Activated CD8-positive, alpha-beta T cell treated with anti-CD3 and anti-CD28 coated beads, Interleukin-2, amount 10 ng/mL, durations not matched to agents 7 days and 5 days (primary cell): ENCODE measurements around the gene SIGLEC11. TPM values are rescaled to one million over a fixed set of nuclear protein-coding genes. Genes with fewer than 3 reads are reported as not detected.
"Not testable (repeated sequence)": the region's sequence is repeated elsewhere in the genome, so short reads cannot be mapped to it uniquely, and the experiment has no call there.

ENCODE experiments used
- ATAC-seq: fragments of 150-1000 bp; cut with Tn5 transposase; one replicate; pipeline ENCODE4 v1.10.0; 2021; ENCODE audit warnings: moderate library complexity
- CTCF ChIA-PET: fragments of 350-600 bp; sonication (Branson Sonifier 250); formaldehyde crosslinking; loops from one replicate; lab custom pipeline; 2021; ENCODE audit warnings: antibody characterized with exemption; lab: Charles Lee
- POLR2A ChIA-PET: fragments of 350-600 bp; sonication (Branson Sonifier 250); formaldehyde crosslinking; loops from one replicate; lab custom pipeline; 2021; ENCODE audit warnings: antibody characterized with exemption; lab: Charles Lee
- DNase-seq: peaks from one replicate; pipeline ENCODE4 v3.0.0-alpha.2; 2020
- H3K27ac Mint-ChIP-seq: one replicate; pipeline ENCODE4 v1.8.0; 2021; ENCODE audit warnings: mild to moderate bottlenecking, mixed read lengths
- H3K27me3 Mint-ChIP-seq: one replicate; pipeline ENCODE4 v1.8.0; 2021; ENCODE audit warnings: low read depth, mixed read lengths
- H3K36me3 Mint-ChIP-seq: one replicate; pipeline ENCODE4 v1.8.0; 2021; ENCODE audit warnings: low read depth, mixed read lengths
- H3K4me1 Mint-ChIP-seq: one replicate; pipeline ENCODE4 v1.8.0; 2021; ENCODE audit warnings: low read depth, mixed read lengths
- H3K4me3 Mint-ChIP-seq: one replicate; pipeline ENCODE4 v1.8.0; 2021; ENCODE audit warnings: mild to moderate bottlenecking, mixed read lengths
- H3K9me3 Mint-ChIP-seq: one replicate; pipeline ENCODE4 v1.8.0; 2022; ENCODE audit warnings: mixed read lengths; ENCODE audit not compliant: insufficient read depth
- total RNA-seq, 2 experiments: library from RNA; stranded (reverse); gene quantifications; one replicate each; pipeline ENCODE4 v1.2.3, GENCODE V29; 2021

Gene SIGLEC11
- total RNA-seq, 2 experiments from 2014 or later, result not detected

DNA sequence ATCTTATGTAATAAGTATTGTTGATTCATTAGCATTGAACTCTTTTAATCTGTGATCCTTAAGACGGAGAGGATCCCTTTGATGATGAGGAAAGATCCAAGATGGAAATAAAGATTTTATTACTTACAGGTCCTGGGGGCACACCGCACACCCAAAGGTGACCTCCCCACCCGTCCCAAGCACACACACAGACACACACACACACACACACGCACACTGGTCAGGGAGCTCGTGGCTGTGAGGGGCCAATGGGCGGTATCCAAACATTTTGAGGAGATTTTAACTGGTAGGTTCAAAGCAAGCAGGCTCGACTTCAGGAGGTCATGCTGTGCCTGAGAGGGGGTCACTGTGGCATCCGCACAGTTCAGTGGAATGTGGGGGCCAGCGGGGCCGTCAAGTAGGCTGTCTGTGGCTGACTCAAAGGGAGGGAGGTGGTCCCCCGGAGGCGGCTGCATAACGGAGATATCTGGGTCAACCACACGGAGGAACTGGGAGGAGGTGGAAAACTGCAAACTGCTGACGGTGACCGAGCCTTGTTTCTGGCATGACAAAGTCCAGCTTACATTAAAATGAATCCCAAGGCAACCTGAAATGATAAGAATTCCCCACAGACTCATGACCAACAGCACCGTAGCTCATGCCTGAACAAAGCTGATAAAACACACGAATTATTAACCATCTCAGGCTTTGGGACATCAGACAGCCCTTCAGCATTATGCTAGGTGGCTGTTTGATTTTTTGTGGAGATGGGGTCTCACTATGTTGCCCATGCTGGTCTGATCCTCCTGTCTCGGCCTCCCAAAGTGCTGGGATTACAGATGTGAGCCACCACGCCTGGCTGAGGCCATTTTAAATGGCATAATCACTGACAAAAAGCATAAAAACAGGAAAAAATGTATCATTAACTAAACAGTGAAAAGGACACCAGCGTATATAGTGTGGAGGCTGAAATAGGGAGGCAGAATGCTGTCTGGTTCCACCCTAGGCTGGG, 20.9 kb upstream of the SIGLEC11 start:
- Mint-ChIP-seq H3K4me3 (no peak overlapping the region), H3K27ac (no peak overlapping the region), H3K9me3 (no peaks in the 10 kb centered on the region), H3K27me3 (no peaks in the 10 kb centered on the region), H3K4me1 (no peaks in the 10 kb centered on the region), H3K36me3 (peaks cover 14% of the 10 kb centered on the region)
- no peak for ATAC-seq
- no peak for DNase-seq
- POLR2A ChIA-PET, result interaction anchor here (0.6 kb wide), 1 partner anchor 19 kb away, joined by 3 read pairs; no protein-coding TSS in a partner anchor
- CTCF ChIA-PET, result interaction anchor here (1.3 to 2.7 kb wide), 3 partner anchors 11 to 53 kb away, joined by 3 to 9 read pairs (median 3); partner anchors contain the start of gene ATF5

DNA sequence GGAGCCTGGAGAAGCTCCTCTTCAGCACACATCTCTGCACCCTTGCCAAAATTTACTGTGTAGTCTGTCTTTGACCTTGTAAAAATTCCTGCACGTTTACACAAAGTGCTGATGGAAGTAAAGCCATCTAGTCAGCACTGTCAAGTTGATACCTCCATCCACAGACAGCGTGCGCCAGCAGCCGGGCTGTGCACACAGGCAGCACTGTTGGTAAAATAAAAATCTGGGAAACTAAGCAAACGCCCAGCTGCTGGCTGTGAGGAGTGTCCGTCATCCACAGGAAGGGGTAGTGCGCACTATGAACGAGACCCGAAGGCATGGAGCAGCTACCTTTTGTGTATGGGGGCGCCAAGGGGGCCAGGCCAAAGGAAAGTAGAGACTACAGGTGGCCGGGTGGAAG, 17.4 kb upstream of the SIGLEC11 start:
- DNase-seq (no peak), ATAC-seq (no peak)
- ChIA-PET CTCF (no interaction called here), POLR2A (interaction anchor here (0.6 to 1.1 kb wide), 2 partner anchors 39 to 49 kb away, joined by 3 to 4 read pairs; partner anchors contain the start of genes ATF5 and NUP62)
- H3K27me3 Mint-ChIP-seq, result no peaks in the 10 kb centered on the region
- H3K4me1 Mint-ChIP-seq, result no peaks in the 10 kb centered on the region
- H3K36me3 Mint-ChIP-seq, result peaks cover 7% of the 10 kb centered on the region
- no peak overlapping the region for H3K4me3 Mint-ChIP-seq
- H3K9me3 Mint-ChIP-seq, result no peaks in the 10 kb centered on the region
- H3K27ac Mint-ChIP-seq, result no peak overlapping the region

DNA sequence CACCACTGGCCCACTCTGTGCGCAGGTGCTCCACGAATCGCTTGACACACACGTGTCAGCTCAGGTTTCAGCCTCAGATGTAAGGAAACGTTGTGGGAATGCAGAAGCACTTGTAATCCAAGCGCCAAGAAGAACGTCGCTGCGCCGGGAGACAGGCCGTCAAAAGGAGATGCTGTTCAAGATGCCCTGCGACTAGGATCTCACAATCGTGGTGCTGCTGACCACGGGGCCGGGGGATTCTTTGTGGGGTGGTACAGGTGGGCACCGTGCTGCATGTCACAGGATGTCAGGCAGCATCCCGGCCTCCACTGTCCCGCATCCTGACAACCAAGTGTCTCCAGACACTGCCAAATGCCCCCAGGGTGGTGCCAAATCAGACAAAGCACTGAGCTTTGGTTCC, 16.9 kb upstream of the SIGLEC11 start:
- ChIA-PET POLR2A (interaction anchor here (0.6 to 1.1 kb wide), 2 partner anchors 38 to 49 kb away, joined by 3 to 4 read pairs; partner anchors contain the start of genes ATF5 and NUP62), CTCF (no interaction called here)
- ATAC-seq (no peak), DNase-seq (no peak)
- Mint-ChIP-seq H3K27me3 (no peaks in the 10 kb centered on the region), H3K27ac (no peak overlapping the region), H3K4me3 (no peak overlapping the region), H3K4me1 (no peaks in the 10 kb centered on the region), H3K36me3 (peaks cover 7% of the 10 kb centered on the region), H3K9me3 (no peaks in the 10 kb centered on the region)

DNA sequence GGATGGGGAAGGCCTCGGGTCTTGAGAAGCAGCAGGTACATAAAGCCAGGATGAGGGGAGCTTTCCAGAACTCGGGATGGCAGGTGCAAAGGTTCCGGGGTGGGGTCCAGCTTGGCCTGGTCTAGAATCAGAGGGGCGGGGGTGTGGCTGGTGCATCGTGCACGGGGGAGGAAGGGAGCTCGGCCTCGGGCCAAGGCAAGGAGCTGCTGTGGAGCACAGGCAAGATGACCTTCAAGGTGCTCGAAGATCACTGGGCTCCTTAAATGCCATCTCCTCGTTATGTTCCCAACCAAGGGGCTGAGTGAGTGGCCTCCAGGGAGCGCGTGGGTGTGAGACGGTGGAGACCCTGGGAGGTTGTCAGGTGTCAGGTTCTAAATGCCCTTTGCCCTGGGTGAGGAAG, 16.1 kb upstream of the SIGLEC11 start:
- Mint-ChIP-seq H3K27ac (no peak overlapping the region), H3K27me3 (no peaks in the 10 kb centered on the region), H3K4me1 (no peaks in the 10 kb centered on the region), H3K9me3 (no peaks in the 10 kb centered on the region), H3K4me3 (no peak overlapping the region), H3K36me3 (peaks cover 7% of the 10 kb centered on the region)
- POLR2A ChIA-PET, result no interaction called here
- CTCF ChIA-PET, result no interaction called here
- no peak for ATAC-seq
- DNase-seq, result no peak

DNA sequence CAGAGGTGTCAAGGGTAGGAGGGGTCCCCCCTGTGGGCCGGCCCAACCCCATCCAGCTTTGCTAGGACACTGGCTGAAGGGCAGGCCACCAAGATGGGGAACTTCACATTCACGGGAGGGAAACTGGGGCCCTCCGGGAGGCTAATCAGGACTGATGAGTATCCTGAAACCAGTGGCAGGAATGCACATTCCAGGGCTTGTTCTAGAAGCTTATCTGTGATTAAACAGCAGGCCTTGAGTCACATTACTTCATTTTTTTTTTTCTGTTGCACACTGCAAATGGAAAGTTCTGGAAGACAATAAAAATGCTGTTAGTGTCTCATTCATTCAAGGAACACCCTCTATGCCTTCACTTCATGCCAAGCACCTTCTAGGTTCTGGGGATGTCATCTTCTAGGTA, 15.5 kb upstream of the SIGLEC11 start:
- Mint-ChIP-seq H3K36me3 (peaks cover 4% of the 10 kb centered on the region), H3K9me3 (no peaks in the 10 kb centered on the region), H3K4me1 (no peaks in the 10 kb centered on the region), H3K4me3 (no peak overlapping the region), H3K27me3 (no peaks in the 10 kb centered on the region), H3K27ac (no peak overlapping the region)
- ATAC-seq (no peak), DNase-seq (no peak)
- ChIA-PET CTCF (no interaction called here), POLR2A (interaction anchor here (0.8 kb wide), 1 partner anchor 86 kb away, joined by 3 read pairs; no protein-coding TSS in a partner anchor)

DNA sequence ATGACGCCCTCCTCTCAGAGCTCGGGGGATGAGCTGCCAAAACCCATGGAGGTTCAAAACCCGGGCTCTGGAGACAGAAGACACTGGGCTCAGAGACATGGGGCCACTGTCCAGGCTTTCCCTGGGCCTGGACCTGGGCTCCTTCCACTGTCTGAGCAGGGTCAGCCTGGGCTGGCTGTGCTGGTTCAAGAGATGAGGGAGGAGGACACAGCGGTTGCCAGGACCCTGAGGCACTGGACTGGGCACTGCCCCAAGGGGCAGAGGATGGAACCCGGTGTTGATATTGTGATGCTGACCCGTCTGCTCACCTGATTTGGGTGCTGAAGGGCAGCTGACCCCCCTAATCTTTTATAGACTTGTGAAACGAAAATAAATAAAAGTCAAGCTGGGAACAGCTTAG, 14.1 kb upstream of the SIGLEC11 start:
- Mint-ChIP-seq H3K27me3 (no peaks in the 10 kb centered on the region), H3K4me3 (no peak overlapping the region)
- CTCF ChIA-PET, result interaction anchor here (1.1 kb wide), 1 partner anchor 24 kb away, joined by 4 read pairs; no protein-coding TSS in a partner anchor

DNA sequence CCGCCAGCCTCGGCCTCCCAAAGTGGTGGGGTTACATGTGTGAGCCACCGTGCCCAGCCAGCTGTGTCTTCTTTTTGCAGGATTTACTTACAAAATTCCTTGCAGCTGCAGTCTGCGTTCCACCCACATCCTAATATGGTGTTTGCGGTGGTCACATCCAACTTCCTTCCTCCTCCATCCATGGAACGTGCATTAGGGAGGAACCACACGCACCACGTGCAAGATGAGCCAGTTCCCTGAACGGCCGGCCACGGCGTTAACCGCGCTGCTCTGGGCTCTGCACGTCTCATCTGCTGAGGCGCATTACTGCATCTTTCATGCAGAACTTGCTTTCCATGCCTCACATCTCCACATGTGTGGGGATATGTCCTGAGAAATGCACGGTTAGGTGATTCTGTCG, 13.0 kb upstream of the SIGLEC11 start:
- H3K27ac Mint-ChIP-seq, result no peak overlapping the region
- ChIA-PET POLR2A (no interaction called here), CTCF (no interaction called here)
- no peaks in the 10 kb centered on the region for H3K9me3 Mint-ChIP-seq
- ATAC-seq (no peak), DNase-seq (no peak)
- peaks cover 4% of the 10 kb centered on the region for H3K36me3 Mint-ChIP-seq
- H3K4me3 Mint-ChIP-seq, result no peak overlapping the region
- H3K4me1 Mint-ChIP-seq, result no peaks in the 10 kb centered on the region
- peaks cover 2% of the 10 kb centered on the region for H3K27me3 Mint-ChIP-seq

More for the DNA sequence above, 14.1 kb upstream of the SIGLEC11 start:
- no peaks in the 10 kb centered on the region for H3K9me3 Mint-ChIP-seq
- DNase-seq (no peak), ATAC-seq (no peak)
- POLR2A ChIA-PET, result no interaction called here
- H3K27ac Mint-ChIP-seq, result no peak overlapping the region
- peaks cover 4% of the 10 kb centered on the region for H3K36me3 Mint-ChIP-seq
- no peaks in the 10 kb centered on the region for H3K4me1 Mint-ChIP-seq

DNA sequence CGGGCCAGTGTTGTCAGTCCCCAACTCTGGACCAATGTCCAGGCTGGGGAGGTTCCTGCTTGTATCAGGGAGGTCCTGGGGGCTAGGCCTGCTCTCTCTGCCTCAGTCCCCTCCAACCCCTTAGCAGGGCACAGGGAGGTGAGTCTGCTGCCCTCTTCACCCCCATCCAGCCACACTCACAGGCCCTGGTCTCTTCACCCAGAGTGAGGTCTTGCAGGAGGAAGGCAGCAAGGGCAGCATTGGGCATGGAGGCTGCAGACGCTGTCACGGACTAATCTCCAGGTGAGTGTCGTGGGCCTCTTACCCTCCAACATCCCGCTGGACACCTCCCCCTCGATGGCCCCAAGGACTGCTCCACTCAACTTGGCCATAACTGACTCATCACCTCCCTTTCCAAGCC, 11.9 kb upstream of the SIGLEC11 start:
- H3K36me3 Mint-ChIP-seq, result peaks cover 1% of the 10 kb centered on the region
- H3K9me3 Mint-ChIP-seq, result no peaks in the 10 kb centered on the region
- H3K27me3 Mint-ChIP-seq, result peaks cover 4% of the 10 kb centered on the region
- ChIA-PET POLR2A (no interaction called here), CTCF (no interaction called here)
- no peak overlapping the region for H3K4me3 Mint-ChIP-seq
- H3K4me1 Mint-ChIP-seq, result no peaks in the 10 kb centered on the region
- ATAC-seq, result peak; percentile 19
- H3K27ac Mint-ChIP-seq, result no peak overlapping the region
- no peak for DNase-seq

DNA sequence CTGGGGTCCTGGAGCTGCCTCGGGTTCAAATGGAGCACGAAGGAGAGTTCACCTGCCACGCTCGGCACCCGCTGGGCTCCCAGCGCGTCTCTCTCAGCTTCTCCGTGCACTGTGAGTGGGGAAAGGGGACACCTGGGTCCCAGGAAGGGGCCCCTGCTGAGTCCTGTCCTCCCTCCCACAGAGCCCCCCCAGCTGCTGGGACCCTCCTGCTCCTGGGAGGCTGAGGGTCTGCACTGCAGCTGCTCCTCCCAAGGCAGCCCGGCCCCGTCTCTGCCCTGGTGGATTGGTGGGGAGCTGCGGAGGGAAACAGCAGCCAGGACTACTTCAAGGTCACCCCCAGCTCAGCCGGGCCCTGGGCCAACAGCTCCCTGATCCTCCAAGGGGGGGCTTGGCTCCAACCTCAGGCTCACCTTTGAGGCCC, 11.0 kb upstream of the SIGLEC11 start:
- H3K27ac Mint-ChIP-seq, result no peak overlapping the region
- peaks cover 1% of the 10 kb centered on the region for H3K36me3 Mint-ChIP-seq
- H3K4me3 Mint-ChIP-seq, result no peak overlapping the region
- ChIA-PET POLR2A (no interaction called here), CTCF (no interaction called here)
- peaks cover 4% of the 10 kb centered on the region for H3K27me3 Mint-ChIP-seq
- DNase-seq (no peak), ATAC-seq (no peak)
- H3K9me3 Mint-ChIP-seq, result no peaks in the 10 kb centered on the region
- H3K4me1 Mint-ChIP-seq, result no peaks in the 10 kb centered on the region

DNA sequence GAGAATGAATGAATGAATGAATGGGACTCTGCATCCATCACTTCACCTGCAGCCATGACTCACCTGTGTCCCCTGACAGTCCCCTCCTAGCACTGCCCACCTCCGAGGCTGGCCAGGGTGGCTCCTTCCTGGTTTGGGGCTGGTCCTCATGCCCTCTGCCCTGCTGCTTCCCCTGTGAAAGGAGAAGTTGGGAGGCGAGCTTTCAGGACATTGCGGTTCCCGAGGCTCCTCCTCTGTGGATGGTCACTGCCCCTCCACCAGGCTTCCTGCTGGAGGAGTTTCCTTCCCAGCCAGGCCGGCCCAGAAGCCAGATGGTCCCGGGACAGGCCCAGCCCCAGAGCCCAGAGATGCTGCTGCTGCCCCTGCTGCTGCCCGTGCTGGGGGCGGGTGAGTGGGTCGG, 8.4 kb upstream of the SIGLEC11 start:
- H3K27ac Mint-ChIP-seq, H3K4me1 Mint-ChIP-seq, H3K4me3 Mint-ChIP-seq, ATAC-seq, H3K36me3 Mint-ChIP-seq, CTCF ChIA-PET, POLR2A ChIA-PET, DNase-seq, H3K9me3 Mint-ChIP-seq, H3K27me3 Mint-ChIP-seq: not testable (repeated sequence)

DNA sequence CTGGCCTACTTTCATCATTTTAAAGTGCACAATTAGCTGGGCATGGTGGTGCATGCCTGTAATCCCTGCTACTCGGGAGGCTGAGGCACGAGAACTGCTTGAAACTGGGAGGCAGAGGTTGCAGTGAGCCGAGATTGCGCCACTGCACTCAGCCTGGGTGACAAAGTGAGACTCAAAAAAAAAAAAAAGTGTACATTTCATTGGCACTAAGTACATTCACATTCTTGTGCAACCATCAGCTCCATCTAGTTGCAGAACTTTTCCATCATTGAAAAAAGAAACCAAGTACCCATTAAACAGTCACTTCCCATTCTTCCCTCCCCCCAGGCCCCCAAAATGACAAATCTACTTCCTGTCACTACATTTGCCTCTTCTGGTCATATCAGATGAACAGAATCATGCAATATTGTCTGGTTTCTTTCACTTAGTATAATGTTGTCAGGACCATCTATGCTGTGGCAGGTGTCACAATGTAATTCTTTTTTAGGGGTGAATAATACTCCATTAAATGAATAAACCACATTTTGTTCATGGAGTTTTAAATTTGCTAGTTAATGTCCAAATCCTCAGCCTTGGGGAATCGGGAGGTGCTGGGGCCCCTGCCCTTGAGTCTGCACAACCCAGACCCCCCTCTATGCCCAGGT, 7.4 kb upstream of the SIGLEC11 start:
- ChIA-PET CTCF (no interaction called here), POLR2A (no interaction called here)
- Mint-ChIP-seq H3K9me3 (no peaks in the 10 kb centered on the region), H3K27ac (no peak overlapping the region), H3K4me3 (no peak overlapping the region), H3K27me3 (peaks cover 4% of the 10 kb centered on the region), H3K4me1 (peaks cover 5% of the 10 kb centered on the region), H3K36me3 (no peaks in the 10 kb centered on the region)
- DNase-seq, result no peak
- ATAC-seq, result no peak

DNA sequence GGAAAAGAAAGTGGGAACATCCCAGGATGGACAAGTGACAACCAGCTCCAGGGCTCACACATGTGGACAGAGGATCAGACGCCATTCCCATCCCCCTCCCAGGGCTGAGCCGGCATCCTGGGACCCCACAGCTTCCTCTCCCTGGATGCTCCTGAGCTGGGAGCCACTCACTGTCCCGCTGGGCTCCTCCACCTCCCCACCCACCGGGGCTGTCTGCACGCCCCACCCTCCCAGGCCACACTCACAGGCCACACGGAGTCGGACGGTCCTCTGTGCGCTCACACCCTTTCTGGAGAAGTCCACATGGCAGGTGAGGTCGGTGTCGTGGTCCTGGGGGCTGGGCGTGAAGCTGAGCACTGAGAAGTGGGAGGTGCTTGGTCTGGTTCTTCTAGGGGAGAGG, 1.1 kb downstream of the SIGLEC11 start:
- POLR2A ChIA-PET, H3K27ac Mint-ChIP-seq, H3K4me1 Mint-ChIP-seq, ATAC-seq, DNase-seq, H3K4me3 Mint-ChIP-seq, H3K36me3 Mint-ChIP-seq, H3K27me3 Mint-ChIP-seq, H3K9me3 Mint-ChIP-seq, CTCF ChIA-PET: not testable (repeated sequence)
